Tibial artery (tissue), 4 donors: ENCODE results near the gene PIK3C2B.

ENCODE experiments used
- DNase-seq, 2 donors: peaks; one replicate each; pipeline ENCODE4 v3.0.0-alpha.2; 2019
- H3K27ac ChIP-seq, 2 donors: fragments of 200-600 bp; sonication (generic) in 1 of 2; 1 replicate in 1 of 2; 2 replicates in 1 of 2; pipeline ENCODE4 v1.5.1; 2018 to 2019; ENCODE audit warnings: mild to moderate bottlenecking in 1 of 2
- H3K27me3 ChIP-seq, 2 donors: fragments of 200-600 bp; sonication (generic) in 1 of 2; one replicate each; pipeline versions ENCODE4 v1.5.1 to v1.6.0; 2016 to 2019
- H3K36me3 ChIP-seq, 3 donors: fragments of 200-600 bp; sonication (generic) in 2 of 3; one replicate each; pipeline ENCODE4 v1.5.1; 2016 to 2019; ENCODE audit warnings: mild to moderate bottlenecking in 2 of 3
- H3K4me1 ChIP-seq, 4 donors: fragments of 200-600 bp; sonication (generic) in 2 of 4; 1 replicate in 3 of 4; 2 replicates in 1 of 4; pipeline ENCODE4 v1.5.1; 2016 to 2019
- H3K4me3 ChIP-seq, 2 donors: fragments of 200-600 bp; sonication (generic) in 1 of 2; 1 replicate in 1 of 2; 2 replicates in 1 of 2; pipeline ENCODE4 v1.5.1; 2018 to 2019; ENCODE audit warnings: mild to moderate bottlenecking in 2 of 2
- H3K9me3 ChIP-seq, 3 donors: fragments of 200-600 bp; sonication (generic) in 1 of 3; one replicate each; pipeline ENCODE4 v1.5.1; 2016 to 2019
- intact Hi-C: fragments of 100-400 bp; cut with DNase I; formaldehyde crosslinking; loops from one replicate; pipeline ENCODE4 v1.15.0; 2023; ENCODE audit warnings: low total_unique reads
- TF ChIP-seq, protein P1 (sequence below), 2 experiments: fragments of 200-600 bp in 1 of 2; fragments of 450-650 bp in 1 of 2; IDR thresholded peaks; one replicate each; pipeline ENCODE4 v1.5.1; 2017 to 2019; ENCODE audit warnings: antibody characterized with exemption in 2 of 2, mild to moderate bottlenecking in 1 of 2, moderate library complexity in 1 of 2

The PIK3C2B gene

DNA sequence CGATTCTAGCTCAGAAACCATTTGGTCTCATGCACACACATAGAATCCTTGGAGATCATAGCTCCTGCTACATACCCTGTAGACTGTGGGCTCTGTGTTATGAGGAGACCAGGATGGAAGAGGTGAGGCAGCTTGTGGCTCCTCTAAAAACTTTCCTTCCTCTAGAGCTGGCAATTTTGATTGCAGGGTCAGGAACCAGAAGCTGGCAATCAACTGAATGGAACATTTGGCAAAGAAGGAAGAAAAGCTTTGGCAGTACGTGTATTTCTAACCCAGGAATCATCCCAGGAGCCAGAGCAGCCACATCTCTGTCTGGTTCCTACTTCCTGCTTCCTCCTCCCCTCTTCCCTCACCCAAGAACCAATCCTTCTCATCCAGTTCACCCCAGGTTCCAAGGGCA, 15.7 kb downstream of the PIK3C2B start:
- no peak overlapping the region for H3K4me3 ChIP-seq
- intact Hi-C loops, result no loop called here
- no peaks in the 10 kb centered on the region for H3K27me3 ChIP-seq
- H3K4me1 ChIP-seq, result peaks cover 5 to 74% (median 56%) of the 10 kb centered on the region in 4 donors
- peak overlapping the region; percentile 23 to 27 for H3K27ac ChIP-seq
- no peaks in the 10 kb centered on the region for H3K9me3 ChIP-seq
- TF ChIP-seq, protein P1, sequence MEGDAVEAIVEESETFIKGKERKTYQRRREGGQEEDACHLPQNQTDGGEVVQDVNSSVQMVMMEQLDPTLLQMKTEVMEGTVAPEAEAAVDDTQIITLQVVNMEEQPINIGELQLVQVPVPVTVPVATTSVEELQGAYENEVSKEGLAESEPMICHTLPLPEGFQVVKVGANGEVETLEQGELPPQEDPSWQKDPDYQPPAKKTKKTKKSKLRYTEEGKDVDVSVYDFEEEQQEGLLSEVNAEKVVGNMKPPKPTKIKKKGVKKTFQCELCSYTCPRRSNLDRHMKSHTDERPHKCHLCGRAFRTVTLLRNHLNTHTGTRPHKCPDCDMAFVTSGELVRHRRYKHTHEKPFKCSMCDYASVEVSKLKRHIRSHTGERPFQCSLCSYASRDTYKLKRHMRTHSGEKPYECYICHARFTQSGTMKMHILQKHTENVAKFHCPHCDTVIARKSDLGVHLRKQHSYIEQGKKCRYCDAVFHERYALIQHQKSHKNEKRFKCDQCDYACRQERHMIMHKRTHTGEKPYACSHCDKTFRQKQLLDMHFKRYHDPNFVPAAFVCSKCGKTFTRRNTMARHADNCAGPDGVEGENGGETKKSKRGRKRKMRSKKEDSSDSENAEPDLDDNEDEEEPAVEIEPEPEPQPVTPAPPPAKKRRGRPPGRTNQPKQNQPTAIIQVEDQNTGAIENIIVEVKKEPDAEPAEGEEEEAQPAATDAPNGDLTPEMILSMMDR (IDR thresholded peaks at IDR 0.05), result no peak
- H3K36me3 ChIP-seq, result no peaks in the 10 kb centered on the region
- DNase-seq, result no peak

DNA sequence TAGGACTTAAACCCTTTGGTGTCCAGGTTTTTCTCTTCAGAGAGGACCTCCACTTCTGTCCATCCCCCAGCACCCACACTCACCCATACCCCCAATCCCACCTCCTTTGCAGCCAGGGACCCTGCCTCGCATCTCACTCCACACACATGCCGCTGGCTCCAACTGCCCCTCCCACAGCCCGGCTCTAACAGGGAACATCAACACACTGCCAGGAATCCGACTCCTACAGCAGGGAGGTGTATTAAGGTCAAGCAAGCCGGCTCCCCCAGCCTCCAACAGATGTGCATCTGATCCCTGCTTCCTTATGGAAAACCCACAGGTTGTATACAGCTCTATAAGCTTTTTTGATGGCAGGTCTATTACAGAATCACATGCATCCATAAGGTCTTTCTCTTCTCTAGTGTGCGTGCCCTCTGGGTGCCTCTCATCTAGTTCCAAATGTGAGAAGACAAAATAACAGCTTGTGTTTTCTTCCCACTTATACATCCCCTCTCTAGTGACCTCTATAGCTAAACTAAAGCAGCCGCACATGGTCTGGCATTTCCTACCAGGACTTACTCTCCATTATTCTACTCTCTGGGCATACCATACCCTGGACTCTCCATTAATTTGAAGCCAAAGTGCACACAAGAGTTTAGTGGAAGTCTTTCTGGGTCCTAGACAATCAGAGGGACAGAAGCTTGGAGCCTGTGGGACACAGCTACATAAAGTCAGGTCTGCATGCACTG, 16.3 kb downstream of the PIK3C2B start:
- no peak for DNase-seq
- peak overlapping the region; percentile 23 to 27 for H3K27ac ChIP-seq
- no peaks in the 10 kb centered on the region for H3K27me3 ChIP-seq
- peaks cover 5 to 74% (median 56%) of the 10 kb centered on the region in 4 donors for H3K4me1 ChIP-seq
- H3K4me3 ChIP-seq, result no peak overlapping the region
- intact Hi-C loops, result no loop called here
- TF ChIP-seq, protein P1 (IDR thresholded peaks at IDR 0.05), result no peak
- no peaks in the 10 kb centered on the region for H3K9me3 ChIP-seq
- no peaks in the 10 kb centered on the region for H3K36me3 ChIP-seq

DNA sequence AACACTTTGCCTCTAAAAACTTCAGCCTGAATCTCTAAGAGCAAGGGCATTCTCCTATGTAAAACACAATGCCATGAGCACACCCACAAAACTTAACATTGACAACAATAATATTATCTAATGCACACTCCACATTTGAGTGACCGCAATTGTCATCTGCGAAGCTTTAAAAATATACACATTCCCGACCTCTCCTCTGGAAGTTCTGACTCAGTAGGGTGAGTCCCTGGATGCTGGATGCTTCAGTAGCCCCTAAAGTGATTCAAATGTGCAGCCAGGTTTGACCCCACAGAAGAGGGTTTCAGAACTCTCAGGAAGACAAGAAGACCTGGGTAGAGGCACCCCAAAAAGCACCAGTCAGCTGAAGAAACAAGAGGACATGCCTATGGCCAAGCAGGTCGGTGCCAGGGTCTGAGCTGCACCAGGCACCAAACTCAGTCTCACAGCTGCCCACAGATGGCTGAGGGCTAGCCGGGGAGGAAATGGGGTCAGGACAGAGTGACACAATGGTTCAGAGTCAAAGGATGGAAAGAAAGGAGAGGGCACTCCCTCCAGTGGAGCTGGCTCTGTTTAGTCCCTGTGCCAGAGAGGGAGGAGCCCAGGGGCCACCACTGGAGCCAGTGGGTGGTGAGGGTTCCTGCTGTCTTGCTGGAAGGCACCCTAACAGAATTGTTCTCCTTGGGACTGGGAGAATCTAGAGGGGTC, 17.4 kb downstream of the PIK3C2B start:
- Histone ChIP-seq H3K27me3 (no peaks in the 10 kb centered on the region), H3K4me3 (no peak overlapping the region), H3K36me3 (no peaks in the 10 kb centered on the region), H3K9me3 (no peaks in the 10 kb centered on the region), H3K4me1 (peaks cover 5 to 73% (median 52%) of the 10 kb centered on the region in 4 donors), H3K27ac (no peak overlapping the region)
- intact Hi-C loops, result no loop called here
- TF ChIP-seq, protein P1 (IDR thresholded peaks at IDR 0.05), result no peak
- DNase-seq, result no peak

DNA sequence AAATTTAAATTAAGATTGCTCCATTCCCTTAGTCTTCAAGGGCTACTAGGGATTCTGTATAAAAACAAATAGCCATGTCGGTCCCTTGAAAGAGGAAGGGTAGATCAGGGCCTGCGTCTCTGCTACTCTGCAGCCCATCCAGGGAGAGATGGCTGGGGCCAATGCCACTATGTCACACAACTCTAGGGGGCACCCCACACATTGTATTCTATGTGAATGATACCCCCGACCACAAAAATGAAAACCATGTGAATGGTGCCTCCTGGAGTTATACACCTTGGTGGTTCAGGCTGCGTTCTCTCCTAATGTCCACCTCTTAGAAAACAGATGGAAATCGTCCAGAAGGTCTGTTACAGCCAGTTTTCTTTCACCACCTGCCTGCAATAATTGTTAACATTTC, 18.0 kb downstream of the PIK3C2B start:
- no peak for DNase-seq
- no peaks in the 10 kb centered on the region for H3K9me3 ChIP-seq
- H3K4me3 ChIP-seq, result no peak overlapping the region
- no peaks in the 10 kb centered on the region for H3K36me3 ChIP-seq
- TF ChIP-seq, protein P1 (IDR thresholded peaks at IDR 0.05), result no peak
- no peaks in the 10 kb centered on the region for H3K27me3 ChIP-seq
- intact Hi-C loops, result no loop called here
- peaks cover 5 to 67% (median 46%) of the 10 kb centered on the region in 4 donors for H3K4me1 ChIP-seq
- no peak overlapping the region for H3K27ac ChIP-seq

DNA sequence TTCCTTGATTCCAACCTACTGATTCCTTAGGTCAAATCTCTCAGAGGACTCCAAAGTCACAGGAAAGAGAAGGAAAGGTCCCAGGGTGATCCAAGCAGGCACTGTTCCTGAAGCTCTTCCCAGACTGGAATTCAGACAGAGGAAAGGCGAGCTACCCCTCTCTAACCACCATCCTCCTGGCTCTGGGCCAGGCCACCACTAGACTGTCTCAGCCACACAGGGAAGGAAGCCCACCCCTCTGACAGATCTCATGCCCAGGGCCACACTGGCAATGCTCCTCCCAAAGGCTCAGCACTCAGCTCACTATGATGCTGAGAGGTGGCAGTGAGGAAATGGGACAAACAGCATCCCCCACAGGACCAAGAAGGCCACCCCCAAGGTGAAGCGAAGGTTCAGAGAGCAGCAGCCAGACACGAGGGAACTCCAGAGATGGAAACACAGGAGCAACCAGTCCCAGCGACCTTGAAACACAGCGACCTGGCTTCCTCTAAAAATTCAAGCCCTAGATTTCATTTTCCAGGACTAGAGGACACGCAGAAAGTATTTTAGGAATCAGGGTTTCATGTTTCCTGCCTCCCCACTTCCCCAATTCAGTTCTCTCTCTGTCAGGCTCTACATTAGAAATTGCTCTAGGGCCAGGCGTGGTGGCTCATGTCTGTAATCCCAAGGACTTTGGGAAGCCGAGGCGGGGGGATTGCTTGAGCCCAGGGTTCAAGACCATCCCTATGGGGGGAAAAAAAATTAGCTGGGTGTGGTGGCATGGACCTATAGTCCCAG, 18.8 kb downstream of the PIK3C2B start:
- Histone ChIP-seq H3K27me3 (no peaks in the 10 kb centered on the region), H3K27ac (no peak overlapping the region), H3K4me3 (no peak overlapping the region), H3K36me3 (no peaks in the 10 kb centered on the region), H3K9me3 (no peaks in the 10 kb centered on the region), H3K4me1 (peaks cover 5 to 60% (median 42%) of the 10 kb centered on the region in 4 donors)
- DNase-seq, result no peak
- TF ChIP-seq, protein P1 (IDR thresholded peaks at IDR 0.05), result no peak
- intact Hi-C loops, result no loop called here
